DMS79 (cell line): ENCODE measurements around the gene SAMD4A.
A peak's percentile ranks its signal among the peaks of the same experiment; 100 is the strongest.

Experiments used
- DNase-seq: peaks from one replicate; lab custom pipeline; 2025; lab: John Stamatoyannopoulos, UW

Gene SAMD4A

GRCh38 chr14:54763761-54764160, 196.8 kb downstream of the SAMD4A start:
- no peak for DNase-seq

DNA sequence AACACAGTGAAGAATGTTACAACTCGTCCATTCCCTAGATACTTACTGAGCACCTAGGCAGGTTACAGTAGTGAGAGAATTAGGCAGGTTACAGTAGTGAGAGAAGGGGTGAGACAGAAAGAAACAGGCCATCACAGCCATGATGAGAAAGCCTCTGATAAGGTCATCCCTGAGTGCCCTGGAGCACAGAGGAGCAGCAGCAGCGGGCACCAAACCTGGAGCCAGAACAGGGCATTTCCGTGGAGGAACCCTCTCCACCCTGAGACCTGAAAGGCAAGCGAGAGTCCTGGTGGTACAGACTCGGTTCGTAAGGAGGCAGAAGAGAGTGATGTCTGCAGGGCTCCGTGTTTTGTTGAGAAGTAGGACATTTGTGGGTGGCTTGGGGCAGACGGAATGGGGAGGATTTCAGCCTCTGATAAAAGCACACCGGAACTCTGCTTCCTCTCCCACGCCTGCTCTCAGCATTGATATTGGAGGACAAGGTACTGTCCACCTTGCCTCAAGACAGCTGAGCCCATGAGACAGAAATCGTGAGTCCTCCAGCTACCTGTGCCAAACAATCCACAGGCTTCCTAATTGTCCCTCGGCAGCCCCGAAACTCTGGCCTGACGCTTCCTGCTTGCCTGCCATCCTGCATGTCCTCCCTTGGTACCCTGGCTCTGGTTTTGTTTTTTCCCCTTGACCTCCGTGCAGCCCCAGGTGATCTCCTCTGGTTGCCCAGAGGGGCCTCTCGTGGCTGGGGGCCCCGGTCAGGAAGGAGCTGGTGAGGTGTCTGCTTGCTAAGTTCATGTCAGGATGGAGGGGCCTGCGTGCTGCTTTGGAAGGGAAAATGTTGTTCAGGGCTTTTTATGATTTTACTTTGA, 199.6 kb downstream of the SAMD4A start:
- DNase-seq, result no peak

DNA sequence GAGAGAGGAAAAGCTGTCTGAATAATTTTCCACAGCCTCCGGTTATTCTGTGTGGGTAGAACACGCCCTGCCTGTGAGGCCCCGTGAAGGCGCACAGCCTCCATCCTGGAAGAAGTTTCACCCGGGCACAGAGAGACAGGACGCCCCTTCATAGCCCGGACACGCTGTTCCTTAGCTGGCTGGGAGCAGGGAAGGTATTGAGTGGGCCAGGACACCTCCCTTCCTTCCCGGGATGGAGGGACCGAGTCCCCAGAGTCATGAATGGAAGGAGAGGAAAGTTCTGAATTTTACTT, 200.2 kb downstream of the SAMD4A start:
- no peak for DNase-seq

DNA sequence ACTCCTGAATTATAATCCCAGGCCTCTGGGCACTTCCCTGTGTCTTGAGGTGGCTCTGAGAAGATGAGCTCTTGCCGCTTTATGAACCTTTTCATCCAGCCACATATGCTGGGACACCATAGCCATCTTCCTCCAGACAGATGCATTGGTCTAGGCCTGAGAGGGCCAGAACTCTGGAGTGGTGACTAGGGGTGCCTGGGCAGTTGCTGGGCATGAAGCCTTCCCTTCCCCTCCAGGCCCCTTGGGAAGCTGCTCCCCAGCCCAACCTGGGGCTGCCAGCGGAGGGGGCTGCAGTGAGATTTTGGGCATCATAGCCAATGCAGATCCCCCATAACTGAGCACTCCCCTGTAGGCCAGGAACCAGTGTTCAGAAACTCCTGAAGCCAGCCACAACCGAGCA, 200.5 kb downstream of the SAMD4A start:
- no peak for DNase-seq

GRCh38 chr14:54768501-54769129, 201.7 kb downstream of the SAMD4A start:
- DNase-seq, result no peak

DNA sequence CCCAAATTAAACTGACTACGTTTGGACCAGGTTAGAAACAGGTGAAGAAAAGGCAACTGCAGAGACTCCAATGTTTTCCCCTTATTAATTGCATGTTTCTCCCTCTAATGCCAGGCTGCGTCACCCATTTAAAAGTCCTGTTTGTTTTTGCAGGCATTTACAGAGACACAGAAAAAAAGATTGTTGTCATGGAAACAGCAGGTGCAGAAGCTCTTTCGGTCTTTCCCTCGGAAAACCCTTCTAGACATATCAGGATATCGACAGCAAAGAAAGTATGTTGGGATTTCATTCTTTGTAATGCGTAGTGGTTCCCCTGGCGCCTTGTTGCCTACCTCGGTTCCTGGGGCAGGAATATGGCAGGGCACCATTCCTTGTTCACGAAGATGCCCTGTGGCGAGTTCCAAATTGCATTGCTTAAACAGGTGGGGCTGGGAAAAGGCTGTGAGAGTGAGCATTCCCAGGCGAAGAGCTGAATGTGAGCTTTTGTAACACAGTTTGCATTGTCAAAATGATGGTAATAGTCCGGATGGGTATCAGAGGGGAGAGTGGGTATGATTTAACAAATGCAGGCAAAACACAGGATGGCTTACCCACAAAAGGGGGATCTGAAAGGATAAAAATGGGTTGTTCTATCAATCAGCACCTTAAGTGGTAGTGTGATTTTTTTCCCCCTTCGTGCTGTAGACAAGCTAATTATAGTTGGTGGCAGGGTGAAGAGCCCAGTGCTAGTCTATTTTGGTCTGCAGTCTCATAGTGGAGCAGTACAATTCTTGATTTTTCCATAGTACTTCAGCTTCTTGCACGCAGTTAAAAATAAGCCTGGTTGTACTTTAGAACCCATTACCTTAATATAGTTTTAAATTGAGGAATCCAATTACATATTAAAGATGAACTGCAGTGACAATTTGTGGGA, 203.3 kb downstream of the SAMD4A start:
- peak; percentile 32 for DNase-seq

DNA sequence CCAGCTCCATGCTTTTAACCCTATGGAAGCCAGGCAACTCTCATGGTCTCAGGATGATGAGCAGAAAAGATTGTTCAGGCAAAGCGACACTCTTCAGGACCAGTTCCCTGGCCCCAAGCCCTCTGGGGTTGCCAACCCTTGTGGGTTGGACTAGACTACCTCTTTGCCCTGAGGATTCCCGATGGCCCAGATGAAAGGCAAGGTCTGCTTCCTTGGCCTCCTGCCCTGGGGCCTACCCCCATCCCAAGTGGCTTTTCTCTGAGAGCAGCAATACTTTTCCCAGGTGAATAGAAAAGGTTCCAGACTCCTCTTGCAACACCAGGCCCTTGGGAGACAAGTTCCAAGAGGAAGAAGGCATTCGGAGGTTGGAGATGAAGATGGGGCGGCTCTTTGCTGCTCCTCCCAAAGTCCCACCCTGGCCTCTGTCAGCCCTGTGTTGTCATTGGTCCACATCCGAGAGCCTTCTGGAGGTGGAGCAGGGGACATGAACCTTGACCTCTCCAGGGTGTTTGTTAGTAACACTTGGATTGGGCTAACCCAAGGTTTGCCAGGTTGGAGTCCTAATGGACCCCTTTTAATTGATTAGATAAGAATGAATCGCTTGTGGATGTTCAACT, 204.6 kb downstream of the SAMD4A start:
- no peak for DNase-seq

DNA sequence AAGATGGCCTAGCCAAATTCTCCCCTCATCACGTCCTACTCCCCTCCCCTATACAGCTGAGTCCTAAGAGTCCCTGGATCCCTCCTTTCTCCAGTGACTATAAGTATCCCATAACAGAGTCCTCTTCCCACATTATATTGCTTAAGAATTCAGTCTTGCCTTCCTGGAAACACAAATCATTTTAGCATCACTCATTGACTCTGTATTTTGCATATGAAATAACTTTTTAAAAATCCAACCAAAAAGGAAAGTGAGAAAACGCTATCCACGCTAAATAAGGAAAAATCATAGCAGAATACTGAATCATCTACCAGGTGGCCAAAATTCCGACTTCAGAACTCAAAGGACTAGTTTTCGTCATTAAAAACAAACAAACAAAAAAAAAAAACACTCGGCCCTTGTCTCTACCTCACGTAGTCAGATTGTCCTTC, 205.5 kb downstream of the SAMD4A start:
- DNase-seq, result no peak

- DNase-seq, result peak; percentile 81
Observed at GRCh38 chr14:54773171-54774006, 206.5 kb downstream of the SAMD4A start.

DNA sequence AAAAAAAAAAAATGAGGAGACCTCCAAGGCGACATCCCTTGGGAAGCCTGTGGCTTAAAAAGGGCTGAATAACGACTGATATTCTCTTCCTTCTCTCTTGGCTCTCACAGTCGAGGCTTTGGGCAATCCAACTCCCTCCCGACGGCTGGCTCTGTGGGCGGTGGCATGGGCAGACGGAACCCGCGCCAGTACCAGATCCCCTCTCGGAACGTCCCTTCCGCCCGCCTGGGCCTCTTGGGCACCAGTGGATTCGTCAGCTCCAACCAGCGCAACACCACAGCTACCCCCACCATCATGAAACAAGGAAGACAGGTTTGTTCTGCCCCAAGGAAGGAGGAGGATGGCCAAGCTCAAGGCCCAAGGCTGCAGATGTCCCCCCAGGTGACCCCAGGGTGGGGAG, 207.9 kb downstream of the SAMD4A start:
- DNase-seq, result no peak

DNA sequence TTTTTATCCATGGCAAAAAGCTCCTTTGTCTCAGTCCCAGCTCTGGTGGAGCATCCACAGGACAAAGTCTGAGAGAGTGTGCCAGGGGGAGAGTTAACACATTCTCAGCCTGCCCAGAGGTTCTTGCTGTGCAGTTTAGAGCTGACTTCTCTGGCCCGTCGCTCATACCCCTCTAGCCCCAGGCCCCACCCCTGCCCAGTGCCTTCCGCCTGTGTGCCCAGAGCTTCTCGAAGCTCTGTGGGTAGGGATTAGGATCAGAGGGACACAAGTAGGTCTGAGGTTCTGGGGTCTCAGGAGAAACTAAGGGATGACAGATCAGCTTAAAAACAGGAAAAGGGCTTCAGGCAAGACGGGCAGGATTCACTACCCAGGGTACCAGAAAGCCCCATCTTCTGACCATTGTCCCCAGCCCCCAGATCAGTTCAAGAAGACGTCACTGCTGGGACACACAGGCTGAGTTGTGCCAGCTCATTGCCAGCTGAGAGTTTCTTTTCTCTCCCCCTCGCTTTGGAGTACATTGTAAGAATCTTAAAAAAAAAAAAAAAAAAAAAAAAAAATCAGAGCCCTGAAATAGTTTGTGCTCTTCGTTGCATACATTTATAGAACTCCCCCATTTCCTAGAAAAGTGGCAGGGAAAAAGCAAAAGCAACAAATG, 208.7 kb downstream of the SAMD4A start:
- DNase-seq, result no peak

GRCh38 chr14:54776361-54777001, 209.6 kb downstream of the SAMD4A start:
- peak; percentile 49 for DNase-seq

DNA sequence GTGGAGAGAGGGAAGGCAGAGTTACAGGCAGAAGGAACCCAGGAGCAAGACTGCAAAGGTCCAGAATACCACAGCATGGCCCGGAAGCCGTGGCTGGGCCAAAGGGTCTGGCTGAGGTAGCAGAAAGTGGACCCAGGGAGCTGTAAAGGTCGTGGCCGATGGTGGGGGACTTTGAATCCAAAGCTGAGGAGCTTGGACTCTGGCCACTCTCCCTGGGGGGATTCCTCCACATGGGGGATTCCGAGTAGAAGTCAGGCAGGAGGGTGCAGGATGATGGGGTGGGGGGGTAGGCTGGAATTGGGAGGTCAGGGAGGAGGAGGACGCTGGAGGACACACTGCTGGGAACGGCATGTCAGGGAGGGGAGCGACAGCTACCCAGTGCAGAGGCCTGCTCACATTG, 210.5 kb downstream of the SAMD4A start:
- DNase-seq, result no peak

GRCh38 chr14:54778618-54779345, 211.9 kb downstream of the SAMD4A start:
- DNase-seq, result no peak

DNA sequence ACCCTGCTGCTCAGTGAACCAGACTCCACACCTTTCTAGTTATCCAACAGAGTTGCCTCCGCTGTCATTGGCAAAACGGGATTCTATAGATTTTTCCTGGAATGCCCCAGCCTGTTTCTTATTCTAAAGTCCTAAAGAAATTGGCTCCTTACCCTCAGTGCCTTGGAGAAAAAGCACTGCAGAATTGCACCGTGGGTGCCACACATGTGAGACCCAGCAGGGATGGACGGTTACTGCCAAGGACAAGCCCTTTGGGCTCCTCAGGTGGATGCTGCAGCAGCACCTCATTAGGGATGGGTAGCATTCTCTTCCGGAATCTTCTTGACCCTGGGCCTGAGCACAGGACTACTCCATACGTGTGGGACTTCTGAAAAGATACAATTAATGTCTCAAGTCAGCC, 214.2 kb downstream of the SAMD4A start:
- DNase-seq, result no peak

- no peak for DNase-seq
Observed at GRCh38 chr14:54781961-54782750, 215.2 kb downstream of the SAMD4A start.

DNA sequence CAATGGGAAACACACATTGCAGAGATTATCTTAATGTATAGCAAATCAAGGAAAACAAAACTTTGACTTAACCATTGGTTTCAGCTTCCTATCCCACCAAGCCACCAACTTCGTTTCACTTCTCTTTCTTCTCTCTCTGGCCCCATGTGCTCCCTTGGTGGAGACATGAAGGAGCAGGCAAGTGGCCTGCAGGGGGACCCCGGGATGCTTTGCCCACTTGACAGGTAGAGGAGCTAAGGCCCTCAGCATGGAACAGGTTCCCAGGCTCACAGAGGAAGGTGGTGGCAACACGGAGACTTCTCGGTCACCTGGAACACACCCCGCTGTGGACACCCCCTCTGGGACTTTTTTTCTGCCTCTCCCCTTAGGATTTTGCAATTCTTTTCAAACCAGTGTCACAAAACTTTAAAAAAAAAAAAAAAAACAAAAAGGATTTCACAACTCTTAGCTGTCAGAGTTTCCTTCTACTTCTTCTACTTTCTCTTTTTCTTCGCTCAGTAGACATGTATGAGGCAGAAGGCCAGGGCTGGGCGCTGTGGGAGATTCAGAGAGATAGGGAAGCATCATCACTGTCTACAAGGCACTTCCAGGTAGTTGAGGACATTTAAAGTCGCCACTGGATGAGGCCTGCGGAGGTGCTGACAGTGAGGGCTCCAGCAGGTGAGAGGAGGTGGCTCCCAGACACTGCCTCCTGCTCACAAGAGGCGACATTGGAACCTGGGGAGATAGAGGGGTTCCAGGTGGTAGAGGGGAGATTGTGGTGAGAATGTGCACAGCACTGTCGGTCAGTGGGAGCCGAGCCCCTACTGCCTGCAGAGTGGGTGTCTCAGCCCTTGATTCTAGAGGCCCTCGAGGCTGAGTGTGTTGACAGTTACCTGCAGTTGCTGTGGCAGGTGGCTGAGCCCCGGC, 216.1 kb downstream of the SAMD4A start:
- DNase-seq, result no peak

DNA sequence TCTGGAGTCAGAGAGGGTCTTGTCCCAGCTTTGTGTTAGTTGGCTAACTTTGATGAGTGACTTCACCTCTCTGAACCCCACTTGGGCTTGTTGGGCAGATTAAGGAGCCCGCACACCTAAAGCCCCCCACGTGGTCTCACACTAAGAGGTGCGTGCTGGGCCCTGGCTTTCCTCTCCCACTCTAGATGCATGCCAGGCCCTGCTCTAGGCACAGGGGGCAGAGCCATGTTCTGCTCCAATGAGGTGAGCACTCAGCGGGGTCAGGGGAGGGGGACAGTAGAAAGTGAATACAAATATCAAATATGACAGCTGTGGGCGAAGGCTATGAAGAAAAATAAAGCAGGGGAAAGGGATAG, 216.7 kb downstream of the SAMD4A start:
- no peak for DNase-seq
